Measurements from ENCODE around the gene TMEM178A.

Gene TMEM178A

DNA sequence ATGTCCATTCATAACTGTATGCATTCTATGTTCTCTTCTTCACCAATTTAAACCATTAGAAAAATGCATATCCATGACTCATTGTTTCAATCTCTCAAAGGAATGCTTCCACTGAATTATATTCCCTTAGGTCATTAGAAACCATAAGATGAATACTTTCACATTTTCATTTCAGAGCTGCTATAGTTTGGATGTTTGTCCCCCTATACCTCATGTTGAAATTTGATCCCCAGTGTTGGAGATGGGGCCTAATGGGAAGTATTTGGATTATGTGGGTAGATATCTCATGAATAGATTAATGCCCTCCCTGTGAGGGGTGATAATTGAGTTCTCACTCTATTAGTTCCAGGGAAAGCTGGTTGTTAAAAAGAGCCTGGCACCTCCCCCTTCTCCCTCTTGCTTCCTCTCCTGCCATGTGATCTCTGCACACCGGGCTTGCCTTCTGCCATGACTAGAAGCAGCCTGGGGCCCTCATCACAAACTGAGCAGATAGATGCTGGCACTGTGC is 77.6 kb downstream of the TMEM178A start:
- DNase-seq (ENCODE audit: low spot score): no peak

- no peak for DNase-seq (ENCODE audit: low spot score)
These were observed 89.7 kb downstream of the TMEM178A start for GRCh38 chr2:39755466-39755865.

GRCh38 chr2:39757156-39757555 is 91.4 kb downstream of the TMEM178A start:
- no peak for DNase-seq (ENCODE audit: low spot score)

GRCh38 chr2:39762448-39762847 is 96.7 kb downstream of the TMEM178A start:
- DNase-seq (ENCODE audit: low spot score): no peak

Data from activated CD4-positive, alpha-beta T cell treated with anti-CD3 and anti-CD28 coated beads, Interleukin-2, Interleukin-4, amounts not matched to agents 100 ng/mL and 50 ng/mL, durations not matched to agents 16 hours and 8 hours (primary cell).